Stomach (tissue), 9 donors: ENCODE measurements around the gene HMGN1. TPM values are rescaled to one million over a fixed set of nuclear protein-coding genes. Genes with fewer than 3 reads are reported as not detected.
A peak's percentile ranks its signal among the peaks of the same experiment; 100 is the strongest.

Experiments
- DNase-seq, 2 donors: peaks; one replicate each; pipeline versions ENCODE4 v3.0.0 to v3.0.0-alpha.2; 2013 to 2019
- H3K27ac ChIP-seq, 5 donors: fragments of 200-600 bp in 4 of 5; sonication (generic) in 4 of 5; one replicate each; pipeline ENCODE4 v1.5.1; 2013 to 2019; ENCODE audit warnings: mild to moderate bottlenecking in 1 of 5, moderate library complexity in 1 of 5
- H3K27me3 ChIP-seq, 3 donors: fragments of 200-600 bp; sonication (generic); one replicate each; pipeline ENCODE4 v1.5.1; 2017 to 2019; ENCODE audit warnings: mixed run types in 1 of 3
- H3K36me3 ChIP-seq, 4 donors: fragments of 200-600 bp; sonication (generic); 1 replicate in 3 of 4; 2 replicates in 1 of 4; pipeline ENCODE4 v1.5.1; 2016 to 2019
- H3K4me1 ChIP-seq, 4 donors: fragments of 200-600 bp; sonication (generic); one replicate each; pipeline ENCODE4 v1.5.1; 2016 to 2019
- H3K4me3 ChIP-seq, 4 donors: fragments of 200-600 bp; sonication (generic) in 3 of 4; one replicate each; pipeline ENCODE4 v1.5.1; 2016 to 2019; ENCODE audit warnings: mild to moderate bottlenecking in 1 of 4
- H3K9me3 ChIP-seq, 4 donors: fragments of 200-600 bp; sonication (generic); one replicate each; pipeline ENCODE4 v1.5.1; 2016 to 2019
- CTCF ChIP-seq, 7 experiments: fragments of 450-650 bp in 4 of 7; fragments of 200-600 bp in 3 of 7; sonication (generic) in 3 of 7; IDR thresholded peaks; one replicate each; pipeline ENCODE4 v1.5.1; 2016 to 2019; ENCODE audit warnings: antibody characterized with exemption in 7 of 7, control low read depth in 2 of 7, mild to moderate bottlenecking in 1 of 7
- EP300 ChIP-seq: sonication (generic); formaldehyde crosslinking; IDR thresholded peaks from one replicate; pipeline ENCODE4 v1.6.1; 2017; ENCODE audit warnings: antibody characterized with exemption
- POLR2A ChIP-seq, 4 donors: fragments of 450-650 bp; IDR thresholded peaks; one replicate each; pipeline ENCODE4 v1.6.1; 2016; ENCODE audit warnings: antibody characterized with exemption in 4 of 4, control low read depth in 2 of 4, mild to moderate bottlenecking in 1 of 4, moderate library complexity in 1 of 4
- POLR2AphosphoS5 ChIP-seq, 3 donors: sonication (generic); formaldehyde crosslinking; IDR thresholded peaks; one replicate each; pipeline ENCODE4 v1.6.1; 2016; ENCODE audit warnings: antibody characterized with exemption in 3 of 3
- WGBS, 5 donors: extraction: QIAGEN DNeasy Blood & Tissue Kit in 3 of 5; methylation state at CpG; one replicate each; pipeline versions ENCODE4 v1.1.5 to v1.1.7; 2013 to 2018; 5-methylcytosine and 5-hydroxymethylcytosine counted together
- intact Hi-C: fragments of 100-400 bp; cut with DNase I; formaldehyde crosslinking; loops from one replicate; pipeline ENCODE4 v1.15.1; 2023; ENCODE audit warnings: low total_unique reads
- polyA plus RNA-seq, 3 donors: library from polyadenylated mRNA; stranded (reverse); fragments of 200-250 nt; gene quantifications; one replicate each; pipeline ENCODE4 v1.2.3, GENCODE V29; 2013
- total RNA-seq, 5 donors: library from RNA; depleted of rRNA; stranded (reverse); fragments of >200 nt; gene quantifications; one replicate each; pipeline versions ENCODE4 v1.1.0 to v1.2.3, GENCODE V29; 2014 to 2016
- donor health status: healthy with polysubstance abuse.
- donor health status: Bipolar disorder and iron deficiency.
- donor health status: healthy.

HMGN1 gene
- total and polyA plus RNA-seq, 8 donors, result 39.1 to 321 (median 131) TPM

GRCh38 chr21:39314143-39315027 lies 34.5 kb downstream of the HMGN1 start:
- Histone ChIP-seq H3K27me3 (no peaks in the 10 kb centered on the region), H3K4me1 (peaks cover 17 to 58% (median 35%) of the 10 kb centered on the region in 4 donors), H3K36me3 (peaks cover 0 to 24% (median 18%) of the 10 kb centered on the region in 4 donors), H3K4me3 (peak overlapping the region; percentile 70 to 95 (median 94)), H3K27ac (peak overlapping the region; percentile 91 to 98 (median 97)), H3K9me3 (no peaks in the 10 kb centered on the region)
- DNase-seq, result peak; percentile 28 to 86
- 1 to 3% (median 2%) methylated on average over 26 to 43 of the region's 43 CpGs for WGBS, 5 donors
- TF ChIP-seq POLR2A (IDR thresholded peaks at IDR 0.05) (no peak), CTCF (IDR thresholded peaks at IDR 0.05) (peak in 1 of 7 experiments; percentile 2), POLR2AphosphoS5 (IDR thresholded peaks at IDR 0.05) (peak in 1 of 3 donors; percentile 21), EP300 (no peak)
- intact Hi-C loops, result no loop called here

- WGBS, 5 donors, result 0 to 1% (median 0%) methylated on average over 26 to 74 of the region's 78 CpGs
These were observed 35.2 kb downstream of the HMGN1 start, which contains the start of gene BRWD1 for GRCh38 chr21:39313571-39314142. TSS of gene BRWD1 (minus strand) at chr21:39313632. CDS start at chr21:39313491, 141 bp downstream.

GRCh38 chr21:39313042-39313570 lies 35.8 kb downstream of the HMGN1 start:
- no peak for TF ChIP-seq POLR2AphosphoS5 (IDR thresholded peaks at IDR 0.05)
- no peak for TF ChIP-seq POLR2A (IDR thresholded peaks at IDR 0.05)
- no peak for TF ChIP-seq EP300
- TF ChIP-seq CTCF (IDR thresholded peaks at IDR 0.05), result no peak
- Histone ChIP-seq H3K4me1 (peaks cover 17 to 57% (median 37%) of the 10 kb centered on the region in 4 donors), H3K4me3 (peak overlapping the region; percentile 70 to 95 (median 94)), H3K9me3 (no peaks in the 10 kb centered on the region), H3K36me3 (peaks cover 3 to 35% (median 27%) of the 10 kb centered on the region in 4 donors), H3K27ac (peak overlapping the region; percentile 91 to 98 (median 97)), H3K27me3 (no peaks in the 10 kb centered on the region)
- DNase-seq, result peak; percentile 35 to 67
- intact Hi-C loops, result no loop called here
- 0 to 2% (median 0%) methylated on average over 18 to 70 of the region's 71 CpGs for WGBS, 5 donors

More at GRCh38 chr21:39313571-39314142, 35.2 kb downstream of the HMGN1 start, which contains the start of gene BRWD1:
- Histone ChIP-seq H3K4me1 (peaks cover 17 to 57% (median 38%) of the 10 kb centered on the region in 4 donors), H3K27me3 (no peaks in the 10 kb centered on the region), H3K36me3 (peaks cover 3 to 31% (median 26%) of the 10 kb centered on the region in 4 donors), H3K4me3 (peak within 1 kb of the TSS; percentile 70 to 95 (median 94)), H3K27ac (peak within 1 kb of the TSS; percentile 91 to 98 (median 97)), H3K9me3 (no peaks in the 10 kb centered on the region)
- DNase-seq, result peak; percentile 80 to 95
- intact Hi-C loops, result no loop called here
- TF ChIP-seq CTCF (IDR thresholded peaks at IDR 0.05) (peak in 4 of 7 experiments; percentile 18 to 36 (median 25)), POLR2A (IDR thresholded peaks at IDR 0.05) (peak in 1 of 4 donors; percentile 55), EP300 (no peak), POLR2AphosphoS5 (IDR thresholded peaks at IDR 0.05) (peak; percentile 34 to 82 (median 80))
